Peyer's patch (tissue), 4 donors: ENCODE data around the gene EFCAB5. TPM values are rescaled to one million over a fixed set of nuclear protein-coding genes. Genes with fewer than 3 reads are reported as not detected.

Experiments used
- DNase-seq, 3 donors: peaks; one replicate each; pipeline ENCODE4 v3.0.0-alpha.2; 2017 to 2019
- H3K27ac ChIP-seq, 4 donors: fragments of 200-600 bp; sonication (generic); one replicate each; pipeline ENCODE4 v1.5.1; 2016 to 2019
- H3K27me3 ChIP-seq, 2 donors: fragments of 200-600 bp; sonication (generic); one replicate each; pipeline ENCODE4 v1.5.1; 2019
- H3K36me3 ChIP-seq, 3 donors: fragments of 200-600 bp; sonication (generic); one replicate each; pipeline ENCODE4 v1.5.1; 2016 to 2019
- H3K4me1 ChIP-seq, 4 donors: fragments of 200-600 bp; sonication (generic); one replicate each; pipeline ENCODE4 v1.5.1; 2016 to 2019
- H3K4me3 ChIP-seq, 4 donors: fragments of 200-600 bp; sonication (generic); 1 replicate in 3 of 4; 2 replicates in 1 of 4; pipeline ENCODE4 v1.5.1; 2016 to 2019; ENCODE audit warnings: mild to moderate bottlenecking in 1 of 4
- H3K9me3 ChIP-seq, 4 donors: fragments of 200-600 bp; sonication (generic); one replicate each; pipeline ENCODE4 v1.5.1; 2016 to 2019; ENCODE audit warnings: mild to moderate bottlenecking in 1 of 4
- POLR2A ChIP-seq, 2 donors: fragments of 450-650 bp; IDR thresholded peaks; one replicate each; pipeline ENCODE4 v1.5.1; 2017; ENCODE audit warnings: antibody characterized with exemption in 2 of 2, mild to moderate bottlenecking in 2 of 2, moderate library complexity in 2 of 2
- total RNA-seq, 4 donors: library from RNA; depleted of rRNA; stranded (reverse); fragments of >200 nt; gene quantifications; one replicate each; pipeline ENCODE4 v1.1.0, GENCODE V29; 2016
- TF ChIP-seq, protein P1 (sequence below), 6 experiments: fragments of 450-650 bp in 4 of 6; fragments of 200-600 bp in 2 of 6; sonication (generic) in 1 of 6; IDR thresholded peaks; one replicate each; pipeline ENCODE4 v1.5.1; 2017 to 2019; ENCODE audit warnings: antibody characterized with exemption in 6 of 6, mild to moderate bottlenecking in 3 of 6, moderate library complexity in 1 of 6

EFCAB5 gene
- total RNA-seq, 4 donors from 2014 or later, result 0.53 to 5.8 (median 1.6) TPM

DNA sequence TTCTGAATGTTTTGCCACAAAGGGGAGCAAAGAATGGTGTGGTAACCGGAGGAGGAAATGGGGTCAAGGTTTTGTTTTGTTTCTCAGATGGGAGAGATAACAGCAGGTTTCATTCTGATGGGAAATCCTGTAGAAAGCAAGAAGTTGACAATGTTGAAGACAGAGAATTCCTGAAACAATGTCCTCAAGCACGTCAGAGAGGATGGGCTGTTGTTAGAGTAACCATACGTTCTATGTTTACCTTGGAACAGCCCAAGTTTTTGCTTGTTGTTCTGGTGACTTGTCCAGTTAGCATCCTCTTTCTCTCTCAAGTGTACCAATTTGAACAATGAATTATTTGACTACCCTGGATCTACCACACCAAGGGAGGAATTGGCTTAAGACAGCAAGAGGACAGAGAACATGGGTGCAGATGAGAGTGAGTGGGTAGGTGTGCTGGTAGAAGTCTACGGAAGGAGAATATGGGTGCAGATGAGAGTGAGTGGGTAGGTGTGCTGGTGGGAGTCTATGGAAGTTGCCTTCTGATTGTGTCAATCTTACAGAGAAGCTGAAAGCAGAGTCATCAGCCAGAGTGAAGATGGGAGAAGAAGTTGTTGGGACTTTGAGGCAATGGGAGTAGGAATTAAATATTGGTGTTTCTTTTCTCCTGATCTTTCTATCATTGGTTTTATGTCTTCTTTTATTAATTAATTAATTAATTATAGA lies 160.4 kb downstream of the EFCAB5 start:
- Histone ChIP-seq H3K9me3 (no peaks in the 10 kb centered on the region), H3K4me1 (no peaks in the 10 kb centered on the region), H3K27ac (peak overlapping the region in 1 of 4 donors; percentile 4), H3K4me3 (no peak overlapping the region), H3K36me3 (no peaks in the 10 kb centered on the region), H3K27me3 (no peaks in the 10 kb centered on the region)
- no peak for TF ChIP-seq POLR2A (IDR thresholded peaks at IDR 0.05)
- TF ChIP-seq, protein P1, sequence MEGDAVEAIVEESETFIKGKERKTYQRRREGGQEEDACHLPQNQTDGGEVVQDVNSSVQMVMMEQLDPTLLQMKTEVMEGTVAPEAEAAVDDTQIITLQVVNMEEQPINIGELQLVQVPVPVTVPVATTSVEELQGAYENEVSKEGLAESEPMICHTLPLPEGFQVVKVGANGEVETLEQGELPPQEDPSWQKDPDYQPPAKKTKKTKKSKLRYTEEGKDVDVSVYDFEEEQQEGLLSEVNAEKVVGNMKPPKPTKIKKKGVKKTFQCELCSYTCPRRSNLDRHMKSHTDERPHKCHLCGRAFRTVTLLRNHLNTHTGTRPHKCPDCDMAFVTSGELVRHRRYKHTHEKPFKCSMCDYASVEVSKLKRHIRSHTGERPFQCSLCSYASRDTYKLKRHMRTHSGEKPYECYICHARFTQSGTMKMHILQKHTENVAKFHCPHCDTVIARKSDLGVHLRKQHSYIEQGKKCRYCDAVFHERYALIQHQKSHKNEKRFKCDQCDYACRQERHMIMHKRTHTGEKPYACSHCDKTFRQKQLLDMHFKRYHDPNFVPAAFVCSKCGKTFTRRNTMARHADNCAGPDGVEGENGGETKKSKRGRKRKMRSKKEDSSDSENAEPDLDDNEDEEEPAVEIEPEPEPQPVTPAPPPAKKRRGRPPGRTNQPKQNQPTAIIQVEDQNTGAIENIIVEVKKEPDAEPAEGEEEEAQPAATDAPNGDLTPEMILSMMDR (IDR thresholded peaks at IDR 0.05), result no peak
- DNase-seq, result no peak

GRCh38 chr17:30103921-30104320 lies 162.5 kb downstream of the EFCAB5 start:
- no peak overlapping the region for H3K4me3 ChIP-seq
- no peaks in the 10 kb centered on the region for H3K36me3 ChIP-seq
- DNase-seq, result no peak
- H3K9me3 ChIP-seq, result no peaks in the 10 kb centered on the region
- no peak for TF ChIP-seq POLR2A (IDR thresholded peaks at IDR 0.05)
- TF ChIP-seq, protein P1 (IDR thresholded peaks at IDR 0.05), result no peak
- no peaks in the 10 kb centered on the region for H3K4me1 ChIP-seq
- H3K27ac ChIP-seq, result peak overlapping the region in 1 of 4 donors; percentile 47
- no peaks in the 10 kb centered on the region for H3K27me3 ChIP-seq

- DNase-seq, result peak; percentile 73 to 91 (median 78)
- Histone ChIP-seq H3K27ac (peak overlapping the region in 3 of 4 donors; percentile 35 to 57 (median 47)), H3K4me3 (peak overlapping the region; percentile 23 to 49 (median 35)), H3K27me3 (no peaks in the 10 kb centered on the region), H3K4me1 (no peaks in the 10 kb centered on the region), H3K36me3 (no peaks in the 10 kb centered on the region), H3K9me3 (no peaks in the 10 kb centered on the region)
- TF ChIP-seq POLR2A (IDR thresholded peaks at IDR 0.05), result peak in 1 of 2 donors; percentile 15
- TF ChIP-seq, protein P1 (IDR thresholded peaks at IDR 0.05), result peak; percentile 46 to 89 (median 82)
Measured at GRCh38 chr17:30104575-30105339, 163.3 kb downstream of the EFCAB5 start.

GRCh38 chr17:30112794-30113193 lies 171.4 kb downstream of the EFCAB5 start:
- no peaks in the 10 kb centered on the region for H3K9me3 ChIP-seq
- H3K27me3 ChIP-seq, result no peaks in the 10 kb centered on the region
- DNase-seq, result no peak
- no peak overlapping the region for H3K4me3 ChIP-seq
- TF ChIP-seq, protein P1 (IDR thresholded peaks at IDR 0.05), result no peak
- no peak for TF ChIP-seq POLR2A (IDR thresholded peaks at IDR 0.05)
- H3K4me1 ChIP-seq, result no peaks in the 10 kb centered on the region
- no peak overlapping the region for H3K27ac ChIP-seq
- H3K36me3 ChIP-seq, result no peaks in the 10 kb centered on the region

GRCh38 chr17:30113213-30113612 lies 171.8 kb downstream of the EFCAB5 start:
- TF ChIP-seq POLR2A (IDR thresholded peaks at IDR 0.05), result no peak
- TF ChIP-seq, protein P1 (IDR thresholded peaks at IDR 0.05), result no peak
- Histone ChIP-seq H3K4me1 (peaks cover 0 to 3% (median 0%) of the 10 kb centered on the region in 4 donors), H3K4me3 (no peak overlapping the region), H3K9me3 (no peaks in the 10 kb centered on the region), H3K27ac (no peak overlapping the region), H3K27me3 (no peaks in the 10 kb centered on the region), H3K36me3 (no peaks in the 10 kb centered on the region)
- DNase-seq, result no peak
